ENCODE results near the gene RNF128. TPM values are rescaled to one million over a fixed set of nuclear protein-coding genes. Genes with fewer than 3 reads are reported as not detected.
"Not testable (repeated sequence)": the region's sequence is repeated elsewhere in the genome, so short reads cannot be mapped to it uniquely, and the experiment has no call there.

The RNF128 gene
- total RNA-seq, 1 donor from 2014 or later, result 0.47 TPM

DNA sequence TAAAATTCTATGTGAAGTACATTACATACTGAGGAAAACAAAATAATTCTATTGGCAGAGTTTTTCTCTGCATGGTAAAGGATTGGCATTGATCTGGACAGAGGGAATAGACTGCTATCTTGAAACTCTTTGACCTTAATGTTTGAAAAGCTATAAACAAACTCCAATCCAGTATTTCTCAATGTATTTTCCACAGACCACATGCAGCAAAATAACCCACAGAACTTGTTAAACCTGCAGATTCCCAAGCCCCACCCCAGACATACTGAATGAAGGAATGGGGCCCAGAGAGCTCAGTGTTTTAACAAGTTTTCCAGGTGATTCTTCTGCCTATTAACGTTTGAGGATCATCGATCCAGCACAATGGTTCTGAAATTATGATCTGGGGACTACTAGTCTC, 15.7 kb downstream of the RNF128 start:
- DNase-seq (ENCODE audit: extremely low read depth, low read depth, low spot score), result no peak

- no peak for DNase-seq (ENCODE audit: extremely low read depth, low read depth, low spot score)
Measured at GRCh38 chrX:106742805-106743204, 16.3 kb downstream of the RNF128 start.

DNA sequence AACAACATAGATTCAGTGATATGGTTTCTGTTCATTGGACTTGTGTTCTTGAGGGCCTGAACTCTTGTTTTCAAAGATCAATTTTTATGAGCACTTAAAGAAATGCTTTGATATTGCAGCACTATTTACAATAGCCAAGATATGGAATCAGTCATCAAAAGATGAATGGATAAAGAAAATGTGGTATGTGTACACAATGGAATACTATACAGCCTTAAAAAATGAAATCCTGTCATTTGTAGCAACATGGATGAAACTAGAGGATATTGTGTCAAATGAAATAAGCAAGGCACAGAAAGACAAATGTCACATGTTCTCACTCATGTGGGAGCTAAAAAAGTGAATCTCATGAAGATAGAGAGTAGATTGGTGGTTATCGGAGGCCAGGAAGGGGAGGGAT, 21.9 kb downstream of the RNF128 start:
- no peak for DNase-seq (ENCODE audit: extremely low read depth, low read depth, low spot score)

- DNase-seq (ENCODE audit: extremely low read depth, low read depth, low spot score), result no peak
Measured at GRCh38 chrX:106751407-106751806, 24.9 kb downstream of the RNF128 start.

GRCh38 chrX:106752101-106752678, 25.7 kb downstream of the RNF128 start:
- DNase-seq (ENCODE audit: extremely low read depth, low read depth, low spot score), result no peak

GRCh38 chrX:106769288-106769687, 42.8 kb downstream of the RNF128 start:
- not testable (repeated sequence) for DNase-seq (ENCODE audit: extremely low read depth, low read depth, low spot score)

DNA sequence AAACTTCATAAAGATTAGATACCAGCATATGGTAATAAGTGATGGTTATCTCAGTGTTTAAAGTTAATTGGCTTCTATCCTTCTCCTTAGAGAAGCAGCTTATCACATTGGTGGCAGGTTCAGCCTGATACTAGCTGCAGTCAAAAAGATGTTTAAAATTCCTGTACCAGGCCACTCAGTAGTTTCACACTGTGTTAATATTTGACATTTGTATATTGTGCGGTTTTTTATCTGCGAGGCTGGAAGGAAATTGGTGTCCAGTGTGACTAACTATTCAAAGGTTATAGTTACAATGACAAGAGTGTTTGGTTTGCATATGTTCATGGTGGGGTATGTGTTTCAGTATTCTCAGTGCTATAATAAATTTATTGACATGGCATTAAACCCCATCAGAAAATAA, 48.5 kb downstream of the RNF128 start:
- no peak for DNase-seq (ENCODE audit: extremely low read depth, low read depth, low spot score)

- DNase-seq (ENCODE audit: extremely low read depth, low read depth, low spot score), result no peak
Measured at GRCh38 chrX:106780264-106780663, 53.8 kb downstream of the RNF128 start.

- no peak for DNase-seq (ENCODE audit: extremely low read depth, low read depth, low spot score)
Measured at GRCh38 chrX:106780664-106781377, 54.3 kb downstream of the RNF128 start.

DNA sequence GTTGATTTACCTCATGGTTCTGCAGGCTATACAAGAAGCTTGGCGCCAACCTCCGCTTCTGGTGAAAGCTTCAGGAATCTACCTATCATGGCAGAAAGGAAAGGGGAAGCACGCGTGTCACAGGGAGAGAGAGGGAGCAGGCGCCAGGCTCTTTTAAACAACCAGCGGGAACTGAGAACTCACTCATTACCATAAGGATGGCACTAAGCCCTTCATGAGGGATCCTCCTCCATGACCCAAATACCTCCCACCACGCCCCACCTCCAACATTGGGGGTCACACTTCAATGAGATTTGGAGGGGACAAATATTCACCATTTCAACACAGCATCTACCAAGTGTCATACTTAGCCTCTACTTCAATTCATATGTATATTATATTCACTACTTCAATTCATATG, 57.2 kb downstream of the RNF128 start:
- DNase-seq (ENCODE audit: extremely low read depth, low read depth, low spot score), result no peak

DNA sequence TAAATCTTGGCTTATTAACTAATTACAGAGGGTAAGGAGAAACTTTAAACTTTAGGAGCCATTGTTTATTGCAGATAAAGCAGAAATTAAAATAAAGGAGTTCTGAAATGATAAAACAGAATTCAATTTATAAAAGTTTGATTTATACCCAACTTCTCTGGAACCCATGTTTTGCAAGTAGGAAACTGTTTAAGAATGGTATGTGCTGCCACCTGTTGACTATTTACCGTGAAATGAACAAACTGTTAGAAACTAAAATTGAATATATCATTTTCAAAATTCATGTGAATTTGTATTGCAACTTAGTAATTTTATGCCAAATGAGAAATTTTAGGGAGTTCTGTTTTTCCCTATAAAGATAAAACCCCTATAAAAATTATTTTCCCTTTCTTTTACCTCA, 65.0 kb downstream of the RNF128 start:
- DNase-seq (ENCODE audit: extremely low read depth, low read depth, low spot score), result no peak

DNA sequence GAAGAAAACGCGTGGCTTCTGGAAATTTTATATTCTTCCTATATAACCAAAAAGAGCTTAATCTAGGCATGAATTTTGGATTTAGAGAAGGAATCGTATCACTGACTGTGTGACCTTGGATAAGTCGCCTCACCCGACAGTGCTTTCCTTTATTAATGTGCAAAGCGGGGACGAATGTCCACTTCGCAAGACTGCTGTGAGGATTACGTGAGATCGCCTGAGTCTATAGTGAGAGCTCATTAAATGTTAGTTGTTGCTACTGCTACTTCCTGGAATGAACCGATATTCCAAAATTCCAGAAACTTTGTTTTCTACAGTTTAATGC, 75.5 kb downstream of the RNF128 start:
- DNase-seq (ENCODE audit: extremely low read depth, low read depth, low spot score), result no peak

DNA sequence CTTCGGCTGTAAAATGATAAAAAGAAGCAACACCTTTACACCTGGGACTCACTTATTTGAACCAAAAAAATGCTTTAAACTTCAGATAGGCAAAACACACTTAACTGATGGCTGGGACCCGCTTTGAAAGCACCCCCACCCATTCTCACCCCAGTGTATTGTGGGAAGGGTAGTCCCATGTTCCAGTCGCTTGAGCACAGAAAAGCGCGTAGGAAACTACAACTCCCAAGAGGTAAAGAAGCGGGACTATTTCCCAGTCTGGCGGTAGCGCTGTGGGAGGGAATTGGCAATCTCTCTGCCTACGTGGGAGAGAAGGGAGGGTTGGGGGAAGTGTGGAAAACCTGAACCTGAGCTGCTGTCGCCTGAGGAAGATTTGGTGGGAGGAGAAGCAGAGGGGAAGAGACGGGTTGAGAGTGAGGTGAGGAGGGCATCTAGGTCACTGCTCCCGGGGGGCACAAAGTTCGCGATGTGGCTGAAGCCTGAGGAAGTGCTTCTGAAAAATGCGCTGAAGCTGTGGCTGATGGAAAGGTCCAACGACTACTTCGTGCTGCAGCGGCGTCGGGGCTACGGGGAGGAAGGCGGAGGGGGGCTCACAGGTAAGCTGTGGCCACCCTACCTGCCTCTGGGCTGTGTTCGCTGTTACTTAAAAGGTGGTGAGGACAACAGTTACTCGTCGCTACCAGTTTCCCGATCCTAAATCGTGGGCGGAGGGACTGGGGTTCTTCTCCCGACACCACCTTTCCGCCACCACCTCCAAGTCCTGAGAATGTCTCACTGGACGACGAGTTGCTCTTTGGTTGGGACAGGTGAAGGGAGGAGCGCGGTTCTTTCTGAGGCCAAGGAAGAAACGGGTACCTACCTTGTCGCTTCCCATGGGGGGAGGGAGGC, 76.1 kb downstream of the RNF128 start, which contains the start of gene TBC1D8B:
TBC1D8B (plus strand) TSS at position 286 of the 888 bp plus-strand sequence; CDS start at position 467, 181 bp downstream.
- peak; percentile 56 for DNase-seq (ENCODE audit: extremely low read depth, low read depth, low spot score)

DNA sequence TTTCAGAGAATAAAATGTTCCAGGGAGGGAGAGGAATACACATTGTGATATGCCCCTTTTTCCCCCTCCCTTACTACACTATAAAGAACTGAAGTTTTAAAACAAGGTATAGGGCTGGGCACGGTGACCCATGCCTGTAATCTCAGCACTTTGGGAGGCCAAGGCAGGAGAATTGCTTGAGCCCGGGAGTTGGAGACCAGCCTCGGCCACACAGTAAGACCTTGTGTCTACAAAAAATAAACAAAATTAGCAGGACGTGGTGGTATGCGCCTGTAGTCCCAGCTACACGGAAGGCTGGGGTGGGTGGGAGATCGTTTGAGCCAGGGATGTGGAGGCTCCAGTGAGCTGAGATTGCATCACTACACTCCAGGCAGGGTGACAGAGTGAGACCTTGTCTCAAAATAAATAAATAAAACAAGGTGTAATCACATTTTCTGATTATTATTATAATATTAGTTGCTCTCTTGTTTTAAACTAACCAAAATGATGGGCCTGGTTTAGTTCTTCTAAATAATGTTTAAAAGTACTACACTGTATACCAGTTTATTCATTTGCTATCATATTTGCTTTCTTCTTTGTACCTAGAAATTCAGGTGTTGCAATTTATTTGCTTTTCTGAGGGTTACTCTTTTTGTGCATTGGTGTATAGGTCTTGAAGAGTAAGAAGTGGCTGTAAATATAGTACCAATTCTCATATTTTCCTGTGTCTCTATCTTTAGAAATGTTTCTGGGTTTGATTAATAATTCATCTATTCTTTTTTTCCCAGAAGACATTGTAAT, 84.8 kb downstream of the RNF128 start:
- DNase-seq (ENCODE audit: extremely low read depth, low read depth, low spot score), result no peak

DNA sequence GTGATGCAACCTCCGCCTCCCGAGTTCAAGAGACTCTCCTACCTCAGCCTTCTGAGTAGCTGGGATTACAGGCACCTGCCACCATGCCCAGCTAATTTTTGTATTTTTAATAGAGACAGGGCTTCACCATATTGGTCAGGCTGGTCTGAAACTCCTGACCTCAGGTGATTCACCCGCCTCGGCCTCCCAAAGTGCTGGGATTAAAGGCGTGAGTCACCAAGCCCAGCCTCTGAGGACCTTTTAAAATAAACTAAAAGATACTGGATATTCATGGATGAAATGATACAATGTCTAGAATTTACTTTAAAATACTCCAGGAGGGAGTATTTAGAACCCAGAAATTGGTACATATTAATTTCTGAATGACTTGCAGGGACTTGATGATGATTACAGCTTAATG, 86.4 kb downstream of the RNF128 start:
- DNase-seq (ENCODE audit: extremely low read depth, low read depth, low spot score), result not testable (repeated sequence)

- DNase-seq (ENCODE audit: extremely low read depth, low read depth, low spot score), result not testable (repeated sequence)
Measured at GRCh38 chrX:106814093-106814492, 87.6 kb downstream of the RNF128 start.

Other genes with a start within 250 kb of the RNF128 start
- gene RADX, start 114.7 kb upstream of the RNF128 start, total RNA-seq, result 1.1 TPM in 1 of 2 replicates, not detected in the other
- gene TBC1D8B, start 76.0 kb downstream of the RNF128 start, total RNA-seq, result 4.6 and 7.1 TPM in 2 replicates
- gene RIPPLY1, start 176.6 kb downstream of the RNF128 start, total RNA-seq, result not detected in 2 replicates
- gene CLDN2, start 193.7 kb downstream of the RNF128 start, total RNA-seq, result 0.87 TPM in 1 of 2 replicates, not detected in the other